HepG2 (cell line): ENCODE data around the gene TOB2. TPM values are rescaled to one million over a fixed set of nuclear protein-coding genes. Genes with fewer than 3 reads are reported as not detected.
A peak's percentile ranks its signal among the peaks of the same experiment; 100 is the strongest.

Experiments used
- ATAD3A ChIP-seq: sonication (generic); formaldehyde crosslinking; IDR thresholded peaks from 2 replicates; pipeline ENCODE4 v1.4.0; 2020; ENCODE audit warnings: missing genetic modification reagents
- CCAR2 ChIP-seq: fragments of 200-400 bp; formaldehyde crosslinking; optimal IDR thresholded peaks from 2 replicates; pipeline ENCODE3; 2018; ENCODE audit warnings: low read depth, mild to moderate bottlenecking, low read length, moderate library complexity
- DNMT3B ChIP-seq: conservative IDR thresholded peaks from 2 replicates; pipeline ENCODE4 v1.6.1; 2016; ENCODE audit warnings: missing biosample characterization, control low read depth
- FOXJ3 ChIP-seq: sonication (generic); formaldehyde crosslinking; IDR thresholded peaks from 2 replicates; pipeline ENCODE4 v1.4.0; 2020; ENCODE audit warnings: missing genetic modification reagents, mild to moderate bottlenecking, borderline replicate concordance
- HNF4G ChIP-seq, 2 experiments: sonication (generic) in 1 of 2; formaldehyde crosslinking in 1 of 2; IDR thresholded peaks; 2 replicates each; pipeline versions ENCODE4 v1.4.0 to v1.6.1; 2011 to 2020; ENCODE audit warnings: borderline replicate concordance in 2 of 2, low read depth in 2 of 2, mild to moderate bottlenecking in 2 of 2, low read length in 1 of 2, missing genetic modification reagents in 1 of 2, moderate library complexity in 1 of 2
- MED13 ChIP-seq: sonication (generic); formaldehyde crosslinking; IDR thresholded peaks from 2 replicates; pipeline ENCODE4 v1.5.0; 2020; ENCODE audit warnings: missing genetic modification reagents
- NFYB ChIP-seq: sonication (generic); formaldehyde crosslinking; IDR thresholded peaks from 2 replicates; pipeline ENCODE4 v1.4.0; 2020; ENCODE audit warnings: missing genetic modification reagents
- PCBP2 ChIP-seq: fragments of 200-400 bp; formaldehyde crosslinking; optimal IDR thresholded peaks from 2 replicates; pipeline ENCODE3; 2018; ENCODE audit warnings: low read length, low read depth; ENCODE audit not compliant: poor library complexity, severe bottlenecking
- SALL1 ChIP-seq: sonication (generic); formaldehyde crosslinking; IDR thresholded peaks from 2 replicates; pipeline ENCODE4 v1.8.0; 2022; ENCODE audit warnings: mild to moderate bottlenecking, missing genetic modification reagents
- SKIL ChIP-seq: sonication (generic); formaldehyde crosslinking; IDR thresholded peaks from 2 replicates; pipeline ENCODE4 v1.8.0; 2022; ENCODE audit warnings: missing genetic modification reagents, mild to moderate bottlenecking, moderate library complexity, borderline replicate concordance
- SNAPC5 ChIP-seq: sonication (generic); formaldehyde crosslinking; IDR thresholded peaks from 2 replicates; pipeline ENCODE4 v1.8.1; 2023; ENCODE audit warnings: mild to moderate bottlenecking, missing genetic modification reagents, borderline replicate concordance
- SP5 ChIP-seq: IDR thresholded peaks from 2 replicates; pipeline ENCODE4 v1.6.1; 2016; ENCODE audit warnings: low read depth, borderline replicate concordance
- TFE3 ChIP-seq: IDR thresholded peaks from 2 replicates; pipeline ENCODE4 v1.6.1; 2016
- ZBTB33 ChIP-seq: sonication (generic); formaldehyde crosslinking; IDR thresholded peaks from 2 replicates; pipeline ENCODE4 v1.4.0; 2020; ENCODE audit warnings: missing genetic modification reagents
- ZBTB38 ChIP-seq: sonication (generic); formaldehyde crosslinking; IDR thresholded peaks from 2 replicates; pipeline ENCODE4 v1.5.1; 2020; ENCODE audit warnings: mild to moderate bottlenecking, missing genetic modification reagents
- ZBTB7A ChIP-seq: sonication (generic); formaldehyde crosslinking; IDR thresholded peaks from 2 replicates; pipeline ENCODE4 v1.8.0; 2022; ENCODE audit warnings: mild to moderate bottlenecking, missing genetic modification reagents
- ZC3H13 ChIP-seq: sonication (generic); formaldehyde crosslinking; IDR thresholded peaks from 2 replicates; pipeline ENCODE4 v1.8.1; 2023; ENCODE audit warnings: mild to moderate bottlenecking, missing genetic modification reagents, moderate library complexity
- ZFAT ChIP-seq: sonication (generic); formaldehyde crosslinking; conservative IDR thresholded peaks from 2 replicates; pipeline ENCODE4 v1.8.1; 2023; ENCODE audit warnings: missing genetic modification reagents, inconsistent platforms
- ZFP36L2 ChIP-seq: sonication (generic); formaldehyde crosslinking; IDR thresholded peaks from 2 replicates; pipeline ENCODE4 v1.4.0; 2020; ENCODE audit warnings: missing genetic modification reagents
- ZNF251 ChIP-seq: sonication (generic); formaldehyde crosslinking; IDR thresholded peaks from 2 replicates; pipeline ENCODE4 v1.9.0; 2021; ENCODE audit warnings: mild to moderate bottlenecking, missing genetic modification reagents
- ZNF256 ChIP-seq: sonication (generic); formaldehyde crosslinking; conservative IDR thresholded peaks from 2 replicates; pipeline ENCODE4 v1.4.0; 2020; ENCODE audit warnings: missing genetic modification reagents
- ZNF577 ChIP-seq: sonication (generic); formaldehyde crosslinking; IDR thresholded peaks from 2 replicates; pipeline ENCODE4 v1.4.0; 2020; ENCODE audit warnings: mild to moderate bottlenecking, low read depth, missing genetic modification reagents, borderline replicate concordance
- ZNF672 ChIP-seq: sonication (generic); formaldehyde crosslinking; IDR thresholded peaks from 2 replicates; pipeline ENCODE4 v1.8.1; 2022; ENCODE audit warnings: missing genetic modification reagents
- ZNF775 ChIP-seq: sonication (generic); formaldehyde crosslinking; IDR thresholded peaks from 2 replicates; pipeline ENCODE4 v1.4.0; 2020; ENCODE audit warnings: missing genetic modification reagents, mild to moderate bottlenecking, moderate library complexity, borderline replicate concordance
- polyA plus RNA-seq, 8 experiments: library from polyadenylated mRNA; depleted of rRNA in 3 of 8; stranded (reverse) in 7 of 8; unstranded in 1 of 8; fragments of >200 nt; fragmentation: Illumina TruSeq in 4 of 8; extraction: Trizol in 4 of 8; gene quantifications; 2 replicates each; pipeline versions ENCODE4 v1.2.1 to v1.2.3, GENCODE V29; 2011 to 2016; ENCODE audit warnings: low read depth in 4 of 8, missing spikeins in 1 of 8, mixed read lengths in 1 of 8; ENCODE audit not compliant: insufficient read depth in 1 of 8
- total RNA-seq, 5 experiments: library from RNA; depleted of rRNA; stranded (reverse); fragments of >200 nt; fragmentation: Illumina TruSeq; extraction: Trizol; gene quantifications; 2 replicates each; pipeline ENCODE4 v1.2.3, GENCODE V29; 2016; ENCODE audit warnings: low read depth in 1 of 5

The TOB2 gene
- total and polyA plus RNA-seq, 2 of the 13 experiments (the other 11 are each of a cell fraction or from before 2014, with no cell fraction given), result 12.2 to 13.7 TPM

GRCh38 chr22:41401781-41402648 lies 44.6 kb downstream of the TOB2 start (continued):
- TF ChIP-seq ZFAT (CRISPR knock-in tag), result no peak
- no peak for TF ChIP-seq FOXJ3 (CRISPR knock-in tag)
- no peak for TF ChIP-seq ZNF577 (CRISPR knock-in tag)
- TF ChIP-seq SP5 (CRISPR knock-in tag), result 0 out of 2 replicates have a peak, but pooled peaks have one; percentile 11
- TF ChIP-seq SALL1 (CRISPR knock-in tag), result peak; percentile 50; the same call in 1 of the 2 replicates
- TF ChIP-seq ZFP36L2 (CRISPR knock-in tag), result no peak
- no peak for TF ChIP-seq MED13 (CRISPR knock-in tag)
- TF ChIP-seq HNF4G (IDR thresholded peaks at IDR 0.05; ENCODE audit: borderline replicate concordance, low read depth, low read length), result peak; percentile 79
- no peak for TF ChIP-seq HNF4G (CRISPR knock-in tag; IDR thresholded peaks at IDR 0.05; ENCODE audit: borderline replicate concordance, low read depth)
- TF ChIP-seq ZBTB38 (CRISPR knock-in tag), result peak; percentile 49; the same call in 1 of the 2 replicates
- TF ChIP-seq SKIL (CRISPR knock-in tag), result no peak
- no peak for TF ChIP-seq SNAPC5 (CRISPR knock-in tag)
- no peak for TF ChIP-seq TFE3 (CRISPR knock-in tag)
- TF ChIP-seq CCAR2, result no peak
- TF ChIP-seq ZNF256 (CRISPR knock-in tag), result no peak
- no peak for TF ChIP-seq ZNF251 (CRISPR knock-in tag)
- no peak for TF ChIP-seq ATAD3A (CRISPR knock-in tag)
- no peak for TF ChIP-seq DNMT3B (CRISPR knock-in tag)
- TF ChIP-seq NFYB (CRISPR knock-in tag), result no peak
- no peak for TF ChIP-seq ZNF672 (CRISPR knock-in tag)
- no peak for TF ChIP-seq PCBP2
- no peak for TF ChIP-seq ZNF775
- 0 out of 2 replicates have a peak, but pooled peaks have one; percentile 36 for TF ChIP-seq ZBTB33 (CRISPR knock-in tag)
- TF ChIP-seq ZC3H13 (CRISPR knock-in tag), result no peak
- TF ChIP-seq ZBTB7A (CRISPR knock-in tag), result peak; percentile 71; the same call in 1 of the 2 replicates
